HG03064 (cell line): ENCODE data around the gene REV3L.
"Not testable (repeated sequence)": the region's sequence is repeated elsewhere in the genome, so short reads cannot be mapped to it uniquely, and the experiment has no call there.

ENCODE experiments used
- ATAC-seq: cut with Tn5 transposase; IDR thresholded peaks from one replicate; pipeline ENCODE4 v1.9.1; 2021; ENCODE audit warnings: low read depth; ENCODE audit not compliant: unreplicated experiment

REV3L gene

DNA sequence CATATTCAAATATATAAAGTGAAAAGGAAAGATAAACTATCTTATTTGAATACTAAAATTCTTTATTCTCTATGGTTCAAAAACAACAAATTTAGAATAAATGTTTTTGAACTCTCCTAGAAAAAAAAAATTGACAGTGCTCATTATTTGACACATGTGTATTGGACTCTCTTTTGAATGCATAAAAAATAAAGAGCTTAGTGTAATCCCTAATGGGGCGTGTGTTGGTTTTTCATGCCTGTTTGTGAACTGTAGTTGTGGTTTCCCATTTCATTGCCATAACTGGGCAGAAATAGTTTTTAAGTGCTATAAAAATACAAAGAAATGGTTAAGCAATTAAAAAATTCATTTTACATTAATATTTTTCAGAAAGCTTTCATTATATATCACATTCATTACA is 101.3 kb downstream of the REV3L start:
- no peak for ATAC-seq

DNA sequence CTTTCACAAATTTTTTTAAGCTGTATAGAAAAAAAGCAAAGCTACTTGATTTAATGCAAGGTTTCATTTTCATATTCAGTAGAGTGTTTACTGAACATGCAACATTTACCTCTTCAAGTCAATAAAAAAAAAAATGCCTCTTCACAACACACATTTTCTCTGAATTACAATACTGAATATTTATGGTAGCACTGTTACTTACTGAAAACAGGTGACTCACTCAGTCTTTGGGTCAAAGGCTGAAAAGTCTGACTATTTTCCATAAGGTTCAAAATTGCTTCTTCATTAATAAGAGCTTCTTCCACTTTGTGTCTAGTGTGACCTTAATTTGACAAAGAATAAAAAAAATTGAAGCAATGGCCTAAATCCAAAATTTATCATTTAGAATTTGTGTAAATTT is 101.9 kb downstream of the REV3L start:
- ATAC-seq = no peak

- ATAC-seq = no peak
These were observed 103.2 kb downstream of the REV3L start for GRCh38 chr6:111379831-111380230.

GRCh38 chr6:111379302-111379701 is 103.7 kb downstream of the REV3L start:
- ATAC-seq = no peak

DNA sequence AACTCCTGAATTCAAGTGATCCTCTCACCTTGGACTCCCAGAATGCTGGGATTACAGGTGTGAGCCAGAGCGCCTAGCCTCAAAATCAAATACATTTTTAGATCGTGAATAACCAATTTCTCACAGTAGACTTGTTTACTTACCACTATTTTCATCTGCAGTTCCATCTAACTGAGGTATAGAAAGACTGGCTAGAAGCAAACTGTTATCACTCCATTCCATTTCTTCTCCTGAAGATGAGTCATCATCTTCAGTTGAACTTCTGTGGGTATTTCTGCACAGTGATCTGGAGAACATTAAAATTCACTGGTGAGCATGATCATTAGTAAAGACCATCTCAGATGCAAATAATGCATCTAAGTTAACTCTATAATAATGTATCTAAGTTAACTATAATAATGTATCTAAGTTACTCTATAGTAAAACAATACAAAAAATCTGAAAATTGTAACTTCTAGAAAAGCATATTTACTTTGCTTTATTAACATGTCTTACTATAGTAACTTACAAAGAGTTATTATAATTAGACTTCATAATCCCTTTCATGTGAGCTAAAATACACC is 105.4 kb downstream of the REV3L start:
- no peak for ATAC-seq

- no peak for ATAC-seq
These were observed 115.5 kb downstream of the REV3L start for GRCh38 chr6:111367393-111368088.

- ATAC-seq = no peak
These were observed 121.4 kb downstream of the REV3L start for GRCh38 chr6:111361648-111362047.

DNA sequence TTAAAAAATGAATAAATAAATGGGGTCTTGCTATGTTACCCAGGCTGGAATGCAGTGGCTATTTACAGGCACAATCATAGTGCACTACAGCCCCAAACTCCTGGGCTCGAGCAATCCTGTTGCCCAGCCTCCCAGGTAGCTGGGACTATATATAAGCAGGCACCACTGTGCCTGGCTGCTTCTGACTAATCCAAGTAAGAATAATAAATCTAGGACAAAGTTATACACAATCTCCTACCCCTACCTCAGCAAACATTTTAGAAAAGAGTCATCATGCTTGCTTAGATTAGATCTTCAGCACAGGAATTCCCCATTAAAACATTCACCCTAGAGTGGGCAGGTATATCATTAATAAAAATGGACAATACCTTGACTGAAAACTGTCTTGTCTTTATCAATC is 124.6 kb downstream of the REV3L start:
- no peak for ATAC-seq

- ATAC-seq = no peak
These were observed 125.3 kb downstream of the REV3L start for GRCh38 chr6:111357705-111358104.

DNA sequence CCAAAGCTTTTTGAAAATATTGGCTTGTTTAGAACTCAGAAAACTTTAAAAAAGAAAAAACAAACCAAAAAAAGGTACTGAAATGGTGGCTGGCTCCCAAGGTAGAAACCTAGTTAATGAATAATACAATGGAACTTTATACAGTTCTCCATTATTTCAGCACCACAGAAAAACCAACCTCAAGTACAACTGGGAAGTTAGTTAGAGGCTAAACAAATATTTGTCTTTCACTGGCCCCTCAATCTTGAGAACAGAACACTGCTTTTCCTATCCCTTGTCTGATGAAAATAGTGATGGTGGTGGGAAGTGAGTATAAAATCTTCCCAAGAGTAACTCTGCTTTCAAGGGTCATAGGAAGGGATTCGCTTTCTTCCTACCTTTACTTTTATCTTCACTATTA is 126.5 kb downstream of the REV3L start:
- no peak for ATAC-seq

- ATAC-seq = no peak
These were observed 128.1 kb downstream of the REV3L start for GRCh38 chr6:111354758-111355555.

DNA sequence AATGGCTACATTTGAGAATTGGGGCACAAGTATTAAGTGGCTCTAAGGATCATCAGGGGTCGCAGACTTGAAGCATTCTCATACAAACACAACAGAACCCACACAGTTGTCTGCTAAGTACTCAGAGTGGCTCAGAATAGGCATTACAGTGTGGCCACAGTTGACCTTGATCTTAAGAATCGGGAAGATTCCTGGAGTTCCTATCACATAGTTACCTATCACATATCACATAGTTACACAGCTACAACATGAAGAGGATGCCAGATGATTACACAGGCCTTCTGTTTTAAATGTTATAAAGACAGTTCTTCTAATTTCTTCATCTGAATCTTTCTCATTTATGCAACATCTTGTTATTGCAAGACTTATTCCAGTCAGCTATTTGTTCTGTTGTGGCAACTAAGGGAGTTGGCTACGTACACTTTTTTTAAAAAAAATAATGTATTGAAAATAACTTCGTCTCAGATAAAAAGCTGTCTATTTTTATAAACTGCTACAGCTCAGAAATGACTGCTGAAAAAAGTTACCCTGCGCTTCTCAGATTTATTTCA is 129.0 kb downstream of the REV3L start:
- no peak for ATAC-seq

- ATAC-seq = no peak
These were observed 135.4 kb downstream of the REV3L start for GRCh38 chr6:111347589-111347988.

GRCh38 chr6:111342913-111343312 is 140.1 kb downstream of the REV3L start:
- ATAC-seq = no peak

- ATAC-seq = peak; percentile 21
These were observed 143.7 kb downstream of the REV3L start for GRCh38 chr6:111339294-111339693.

DNA sequence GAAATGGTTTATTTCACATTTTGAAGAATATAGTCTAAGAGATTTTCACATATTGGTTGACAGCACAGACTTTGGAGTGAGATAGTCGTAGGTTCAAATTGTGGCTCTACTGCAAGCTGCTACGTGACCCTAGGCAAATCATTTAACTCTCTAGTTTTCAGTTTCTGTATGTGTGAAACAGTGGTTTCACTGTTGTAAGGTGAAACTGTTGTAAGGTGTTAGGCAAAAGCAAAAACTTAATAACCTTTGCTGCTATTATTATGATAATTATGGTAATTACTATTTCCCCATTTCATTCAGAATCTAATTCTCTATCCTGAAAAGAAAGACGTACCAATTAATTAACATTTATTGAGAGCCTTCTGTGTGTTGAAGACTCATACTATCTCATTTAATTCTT is 144.2 kb downstream of the REV3L start:
- ATAC-seq = peak; percentile 99

GRCh38 chr6:111337829-111338236 is 145.2 kb downstream of the REV3L start:
- ATAC-seq = no peak

DNA sequence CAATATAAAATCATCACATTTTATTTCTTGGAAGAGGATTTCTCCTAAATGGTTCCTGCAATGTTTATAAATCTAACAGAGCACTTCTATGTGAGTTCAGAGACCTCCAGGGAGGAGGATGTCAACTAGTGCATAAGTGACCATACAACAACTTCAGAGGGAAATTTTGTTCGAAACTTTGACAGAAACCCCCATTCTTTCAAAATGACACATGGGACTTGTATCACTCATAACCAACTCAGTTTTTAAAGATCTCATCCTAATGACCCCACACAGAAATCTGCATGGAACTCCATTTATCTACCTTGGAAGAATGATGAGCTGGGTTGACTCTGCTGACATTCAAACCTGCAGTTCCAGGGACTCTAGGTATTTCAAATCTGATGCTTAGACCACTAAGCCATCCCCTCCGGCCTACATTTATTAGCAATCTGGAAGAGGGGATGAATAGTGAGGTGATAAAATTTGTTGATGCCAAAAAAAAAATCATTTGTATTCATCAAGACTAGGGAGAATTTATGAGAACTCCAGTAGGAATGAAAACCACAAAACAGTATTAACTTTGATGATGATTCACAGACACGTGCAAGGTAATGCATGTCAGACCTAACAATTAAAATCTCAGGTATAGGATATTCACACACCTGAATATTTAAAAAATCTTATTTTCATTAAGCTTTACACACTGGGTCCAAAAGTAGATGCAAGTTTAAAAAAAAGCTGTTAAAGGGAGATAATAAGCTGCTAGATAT is 153.0 kb downstream of the REV3L start:
- peak; percentile 80 for ATAC-seq

DNA sequence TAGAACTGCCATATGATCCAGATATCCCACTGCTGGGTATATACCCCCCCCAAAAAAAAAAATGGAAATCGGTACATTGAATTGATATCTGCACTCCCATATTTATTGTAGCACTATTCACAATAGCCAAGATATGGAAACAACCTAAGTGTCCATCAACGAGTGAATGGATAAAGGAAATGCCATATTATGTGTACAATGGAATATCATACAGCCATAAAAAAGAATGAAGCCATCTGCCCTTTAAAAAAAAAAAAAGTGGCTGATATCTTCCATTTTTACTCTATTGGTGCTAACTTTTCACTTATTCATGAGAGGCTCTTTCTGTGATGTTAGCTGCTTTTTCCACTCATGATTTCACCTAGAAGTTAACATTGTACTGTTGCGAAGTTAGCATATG is 156.5 kb downstream of the REV3L start:
- no peak for ATAC-seq

DNA sequence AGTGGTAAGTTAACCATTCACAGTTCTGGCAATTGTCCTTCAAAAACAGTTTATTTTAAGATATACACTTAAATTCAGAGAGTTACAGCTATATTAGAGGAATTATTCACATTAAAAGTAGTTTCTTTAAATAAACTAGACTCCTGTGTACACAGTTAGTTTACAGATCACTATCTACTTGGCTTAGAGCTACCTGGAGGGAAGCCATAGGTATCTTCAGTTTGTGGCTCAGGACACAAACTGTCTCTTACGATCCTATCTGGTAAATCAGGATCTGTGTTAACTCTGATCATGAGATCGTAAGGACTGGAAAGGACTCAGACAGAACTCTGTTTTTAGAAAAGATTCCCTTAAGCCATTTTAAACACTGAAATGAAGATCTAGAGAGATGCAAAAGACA is 160.9 kb downstream of the REV3L start:
- ATAC-seq = no peak

GRCh38 chr6:111307950-111308349 is 175.1 kb downstream of the REV3L start:
- ATAC-seq = not testable (repeated sequence)
